ENCODE results near the gene SCN1A.

GRCh38 chr2:166134252-166135151, 6.7 kb upstream of the SCN1A start:
- TF ChIP-seq CTCF (conservative IDR thresholded peaks at IDR 0.05; ENCODE audit: low read depth, low read length) (no peak), POLR2A (IDR thresholded peaks at IDR 0.05; ENCODE audit: low read depth, low read length) (no peak), ELK1 (IDR thresholded peaks at IDR 0.05; ENCODE audit: borderline replicate concordance, low read depth, low read length) (no peak), MXI1 (IDR thresholded peaks at IDR 0.05; ENCODE audit: borderline replicate concordance, low read depth, low read length) (no peak), RAD21 (IDR thresholded peaks at IDR 0.05; ENCODE audit: low read length) (no peak), SMC3 (IDR thresholded peaks at IDR 0.05; ENCODE audit: low read depth, low read length) (no peak), CEBPB (IDR thresholded peaks at IDR 0.05; ENCODE audit: low read depth, low read length) (no peak), CHD1 (IDR thresholded peaks at IDR 0.05; ENCODE audit: low read depth, low read length) (no peak)
